GM19328 (cell line): Measurements from ENCODE around the gene LRRC3.
"Not testable (repeated sequence)": the region's sequence is repeated elsewhere in the genome, so short reads cannot be mapped to it uniquely, and the experiment has no call there.

Source experiments
- ATAC-seq: cut with Tn5 transposase; IDR thresholded peaks from one replicate; pipeline ENCODE4 v1.9.1; 2021; ENCODE audit warnings: mild to moderate bottlenecking, moderate library complexity; ENCODE audit not compliant: unreplicated experiment

Gene LRRC3

GRCh38 chr21:44477131-44477530 is 21.8 kb downstream of the LRRC3 start:
- ATAC-seq: no peak

GRCh38 chr21:44477712-44478111 is 22.4 kb downstream of the LRRC3 start:
- no peak for ATAC-seq

GRCh38 chr21:44478124-44478800 is 23.0 kb downstream of the LRRC3 start:
- no peak for ATAC-seq

GRCh38 chr21:44478801-44479167 is 23.5 kb downstream of the LRRC3 start:
- ATAC-seq: no peak

GRCh38 chr21:44479556-44480199 is 24.4 kb downstream of the LRRC3 start:
- ATAC-seq: not testable (repeated sequence)

GRCh38 chr21:44480200-44481053 is 25.1 kb downstream of the LRRC3 start:
- ATAC-seq: no peak

- ATAC-seq: no peak
Observed at GRCh38 chr21:44482581-44483287, 27.4 kb downstream of the LRRC3 start.

- no peak for ATAC-seq
Observed at GRCh38 chr21:44483288-44484237, 28.3 kb downstream of the LRRC3 start.

GRCh38 chr21:44484498-44485253 is 29.4 kb downstream of the LRRC3 start:
- no peak for ATAC-seq

GRCh38 chr21:44485254-44485793 is 30.0 kb downstream of the LRRC3 start:
- ATAC-seq: no peak

GRCh38 chr21:44485796-44486195 is 30.5 kb downstream of the LRRC3 start:
- no peak for ATAC-seq

- ATAC-seq: no peak
Observed at GRCh38 chr21:44486302-44486701, 31.0 kb downstream of the LRRC3 start.

- ATAC-seq: no peak
Observed at GRCh38 chr21:44487831-44488230, 32.5 kb downstream of the LRRC3 start.

GRCh38 chr21:44489962-44490361 is 34.7 kb downstream of the LRRC3 start:
- no peak for ATAC-seq

- no peak for ATAC-seq
Observed at GRCh38 chr21:44490405-44490804, 35.1 kb downstream of the LRRC3 start.

GRCh38 chr21:44490816-44491215 is 35.5 kb downstream of the LRRC3 start:
- ATAC-seq: no peak

GRCh38 chr21:44492567-44493385 is 37.5 kb downstream of the LRRC3 start:
- ATAC-seq: no peak

- no peak for ATAC-seq
Observed at GRCh38 chr21:44494418-44494817, 39.1 kb downstream of the LRRC3 start.
